SKM-1 treated with dmso at 0.1 percent for 144 hours (cell line): Measurements from ENCODE around the gene AMPH.
A peak's percentile ranks its signal among the peaks of the same experiment; 100 is the strongest.

Experiments used
- DNase-seq: peaks from one replicate; lab custom pipeline; 2025; ENCODE audit not compliant: unreplicated experiment; lab: John Stamatoyannopoulos, UW

The AMPH gene

DNA sequence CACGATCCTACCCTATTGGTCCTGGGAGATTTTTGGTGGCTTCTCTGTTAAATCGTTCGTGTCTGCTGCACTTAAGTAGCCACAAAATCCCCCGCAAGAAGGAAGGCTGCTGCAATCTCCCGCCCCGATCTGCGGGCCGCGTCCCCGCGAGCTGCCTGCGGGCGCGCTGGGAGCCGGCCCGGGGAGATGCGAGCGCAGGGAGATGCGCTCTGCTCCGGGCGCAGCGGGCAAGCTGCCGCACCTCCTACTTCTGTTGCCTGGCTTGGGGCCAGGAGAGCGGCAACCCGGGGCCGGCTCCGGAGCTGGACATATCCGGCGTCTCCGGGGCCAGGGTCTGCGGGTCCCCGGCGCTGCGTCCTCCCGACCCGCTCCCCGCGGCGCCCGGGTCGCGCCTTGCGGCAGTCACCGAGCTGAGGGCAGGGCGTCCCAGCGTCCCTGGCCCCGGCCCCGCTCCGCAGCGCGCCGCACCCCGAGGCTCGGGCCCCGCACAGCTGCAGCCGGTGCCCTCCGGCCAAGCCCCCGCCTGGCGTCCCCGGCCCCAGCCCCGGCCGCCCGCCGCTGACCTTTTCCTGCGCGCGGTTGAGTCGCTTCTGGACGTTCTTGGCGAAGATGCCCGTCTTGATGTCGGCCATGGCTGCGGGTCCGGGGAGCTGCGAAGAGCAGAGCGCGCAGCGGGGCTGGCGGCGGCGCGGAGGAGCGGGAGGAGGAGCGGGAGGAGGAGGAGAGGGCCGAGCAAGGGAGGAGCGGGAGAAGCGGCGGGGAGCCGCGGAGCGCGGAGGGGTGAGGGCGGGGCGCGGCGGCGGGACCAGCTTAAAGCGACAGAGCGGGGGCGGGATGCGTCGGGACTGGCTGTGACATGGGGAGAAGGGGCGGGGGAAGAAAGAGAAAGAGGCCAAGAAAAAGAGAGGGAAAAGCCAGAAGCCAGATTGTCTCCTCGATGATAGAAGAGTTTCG is at the start of gene AMPH:
Gene AMPH (minus strand): TSS at position 654 of the 954 bp plus-strand sequence. CDS start 22 bp downstream, at position 632.
- no peak for DNase-seq

GRCh38 chr7:38679419-38679818 is 48.2 kb upstream of the AMPH start:
- no peak for DNase-seq

DNA sequence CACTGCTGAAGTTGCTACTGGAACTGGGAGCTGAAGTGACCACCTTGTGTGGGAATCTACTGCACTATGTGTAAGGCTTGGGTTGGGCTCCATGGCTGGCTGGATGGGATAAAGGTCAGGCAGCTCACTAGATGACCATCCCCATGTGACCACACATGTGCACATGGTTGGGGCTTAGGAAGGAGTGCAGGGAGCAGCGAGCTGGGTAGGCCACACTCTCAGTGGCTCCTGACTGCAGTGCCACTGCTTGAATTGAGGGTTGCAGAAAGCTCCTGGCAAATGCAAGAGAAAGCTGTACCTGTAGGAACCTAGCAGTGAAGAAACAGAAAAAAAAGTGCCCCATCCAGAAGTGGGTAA is 47.5 kb upstream of the AMPH start:
- DNase-seq, result no peak

DNA sequence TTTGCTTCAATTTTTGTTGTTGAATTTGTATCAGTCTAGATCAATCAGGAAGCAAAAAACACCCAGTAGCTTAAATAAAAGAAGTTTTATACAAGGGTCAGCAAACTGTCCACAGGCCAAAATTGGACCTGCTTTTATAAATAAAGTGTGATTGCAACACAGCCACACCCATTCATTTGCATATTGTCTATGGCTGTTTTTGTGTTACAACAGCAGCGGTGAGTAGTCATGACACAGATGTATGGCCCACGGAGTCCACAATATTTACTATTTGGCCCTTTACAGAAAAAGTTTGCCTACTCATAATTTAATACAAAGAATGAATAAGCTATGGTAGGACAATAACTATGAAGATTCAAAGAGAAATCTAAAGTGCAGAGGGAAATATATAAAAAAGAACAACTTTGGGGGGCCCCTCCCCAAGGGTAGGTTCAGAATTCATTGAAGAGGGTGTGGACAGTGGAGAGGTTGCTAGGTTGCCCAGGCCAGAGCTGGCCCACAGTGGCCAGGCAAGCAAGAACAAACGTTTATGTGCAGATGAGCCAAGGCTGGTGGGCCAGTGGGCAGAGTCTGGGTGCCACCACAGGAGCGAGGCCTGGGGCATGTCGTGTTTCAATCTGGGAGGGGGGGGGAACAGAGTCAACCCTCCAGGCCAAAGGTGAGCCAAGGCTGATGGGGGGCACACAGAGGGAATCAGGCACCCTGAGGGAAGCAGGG is 47.0 kb upstream of the AMPH start:
- DNase-seq, result no peak

GRCh38 chr7:38675494-38676106 is 44.4 kb upstream of the AMPH start:
- no peak for DNase-seq

DNA sequence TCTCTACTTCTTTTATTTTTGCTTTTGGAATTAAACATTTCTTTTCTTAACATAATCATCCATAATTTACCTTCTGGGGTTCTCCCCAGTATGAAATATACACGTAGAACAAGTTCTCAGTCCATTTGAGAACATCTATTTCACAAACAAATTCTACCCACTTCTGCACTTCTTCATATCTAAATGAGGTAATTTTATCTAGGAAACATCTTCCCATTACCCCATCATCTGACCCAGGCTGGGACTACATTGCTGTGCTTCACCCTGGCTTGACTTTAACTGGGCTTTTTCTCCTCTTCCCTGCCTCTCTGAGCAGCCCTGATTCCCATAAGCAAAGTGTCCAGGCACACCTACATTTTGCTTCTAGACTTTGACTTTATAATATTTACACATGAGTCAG is 43.3 kb upstream of the AMPH start:
- no peak for DNase-seq

- no peak for DNase-seq
These were observed 42.6 kb upstream of the AMPH start for GRCh38 chr7:38673795-38674194.

DNA sequence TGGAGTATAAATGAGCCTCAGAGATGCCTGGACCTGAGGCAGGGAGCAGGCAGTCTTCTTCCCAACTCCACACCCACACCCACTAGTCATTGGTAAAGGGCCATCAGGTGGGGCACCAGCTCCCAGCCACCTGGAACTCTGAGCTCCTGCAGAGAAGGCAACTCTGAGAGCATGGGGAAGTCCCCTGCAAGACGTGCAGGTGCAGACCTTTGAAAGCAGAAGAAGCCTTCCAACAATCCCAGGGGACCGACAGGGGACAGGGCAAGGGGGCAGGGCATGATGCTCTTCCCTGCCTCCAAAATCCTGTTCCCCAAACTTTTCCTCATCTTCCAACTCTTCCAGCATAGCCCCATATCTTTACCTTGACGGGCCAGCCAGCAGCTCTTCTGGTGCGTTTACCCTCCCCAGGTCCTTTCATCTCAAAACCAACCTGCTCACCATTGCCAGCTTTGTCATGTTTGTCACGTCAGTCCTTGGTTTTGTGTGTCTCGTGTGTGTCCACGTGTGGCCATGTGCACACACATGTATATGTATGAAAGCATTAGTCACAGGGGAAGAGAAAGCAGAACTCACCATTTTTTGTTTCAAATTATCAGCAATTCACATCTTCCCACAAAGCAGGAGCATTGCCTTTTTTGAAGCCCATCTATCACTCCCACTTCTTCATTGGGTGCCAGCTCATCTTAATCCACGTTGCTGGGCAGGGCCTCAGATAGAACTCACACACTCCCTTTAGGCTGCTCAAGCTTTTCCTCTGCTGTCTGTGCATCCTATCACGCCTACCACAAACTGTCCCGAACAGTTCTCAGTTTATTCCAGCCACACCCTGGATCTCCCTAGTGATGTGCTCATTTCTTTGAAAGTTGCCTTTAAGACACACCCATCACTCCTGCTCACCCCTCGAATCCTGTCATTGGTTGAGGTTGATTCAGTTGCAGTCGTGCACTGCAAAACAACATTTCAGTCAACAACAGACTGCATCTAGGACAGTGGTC is 41.0 kb upstream of the AMPH start:
- no peak for DNase-seq

DNA sequence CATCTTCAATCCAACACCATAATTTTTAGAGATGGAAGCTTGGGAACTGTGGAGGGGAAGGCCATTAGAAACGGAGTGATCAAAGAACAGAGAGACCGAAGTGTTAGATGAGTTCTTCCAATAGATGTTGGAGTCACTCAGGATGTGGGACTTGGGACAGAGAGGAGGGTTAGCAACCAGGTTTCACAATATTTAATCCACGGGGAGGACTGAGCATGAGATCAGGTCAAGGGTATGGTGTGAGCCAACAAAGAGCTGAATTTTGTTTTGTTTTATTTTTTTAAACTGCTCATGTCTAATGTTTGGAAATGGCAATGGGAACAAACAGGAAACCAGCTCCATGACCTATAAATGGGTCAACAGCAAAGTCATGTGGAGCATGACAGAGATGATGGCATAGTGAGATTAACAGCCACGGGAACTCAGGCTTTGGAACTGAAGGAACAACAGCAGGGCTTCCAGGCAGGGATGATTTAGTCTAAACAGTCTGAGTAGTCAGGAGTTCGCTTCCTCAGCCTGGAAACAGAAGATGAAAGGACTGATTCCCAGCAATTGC is 38.9 kb upstream of the AMPH start:
- no peak for DNase-seq

DNA sequence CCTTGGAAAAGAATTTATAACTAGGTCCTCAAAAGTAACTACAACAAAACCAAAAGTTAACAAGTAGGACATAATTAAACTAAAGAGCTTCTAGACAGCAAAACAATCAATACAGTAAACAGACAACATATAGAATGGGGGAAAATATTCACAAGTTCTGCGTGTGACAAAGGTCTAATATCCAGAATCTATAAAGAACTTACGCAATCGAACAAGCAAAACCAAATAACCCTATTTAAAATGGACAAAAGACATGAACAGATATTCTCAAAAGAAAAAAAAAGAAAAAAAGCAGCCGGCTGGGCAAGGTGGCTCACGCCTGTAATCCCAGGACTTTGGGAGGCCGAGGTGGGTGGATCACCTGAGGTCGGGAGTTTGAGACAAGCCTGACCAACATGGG is 33.8 kb upstream of the AMPH start:
- no peak for DNase-seq

GRCh38 chr7:38660427-38661099 is 29.4 kb upstream of the AMPH start:
- peak; percentile 37 for DNase-seq

DNA sequence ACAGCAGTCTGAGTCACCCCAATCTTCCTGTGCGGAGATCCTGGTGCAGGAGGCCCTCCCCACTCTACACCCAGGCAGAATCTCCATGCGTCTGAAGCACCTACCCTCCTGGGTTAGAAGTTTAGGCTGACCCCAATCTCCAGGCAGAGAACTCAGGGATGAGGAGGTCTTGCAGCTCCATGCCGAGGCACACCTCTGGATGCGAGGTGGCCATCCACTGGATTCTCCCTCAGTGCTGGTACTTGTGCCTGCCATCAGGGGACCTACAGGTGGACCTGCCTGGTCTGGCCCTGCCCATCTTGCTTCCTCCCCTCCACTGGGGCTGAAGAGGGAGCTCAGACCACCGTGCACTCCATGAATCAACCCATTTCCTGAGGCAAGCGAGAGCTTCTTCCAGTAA is 28.8 kb upstream of the AMPH start:
- no peak for DNase-seq

GRCh38 chr7:38658921-38659320 is 27.7 kb upstream of the AMPH start:
- no peak for DNase-seq

GRCh38 chr7:38656968-38657367 is 25.8 kb upstream of the AMPH start:
- DNase-seq, result peak; percentile 38

GRCh38 chr7:38655833-38656774 is 24.9 kb upstream of the AMPH start:
- DNase-seq, result no peak

GRCh38 chr7:38637957-38638356 is 6.8 kb upstream of the AMPH start:
- DNase-seq, result no peak

- no peak for DNase-seq
These were observed 1.2 kb upstream of the AMPH start for GRCh38 chr7:38632411-38632810.

GRCh38 chr7:38629651-38630510 is 1.3 kb downstream of the AMPH start:
- DNase-seq, result no peak
